Activated naive CD8-positive, alpha-beta T cell treated with anti-CD3 and anti-CD28 coated beads, Interleukin-2, amount 10 ng/mL, durations not matched to agents 7 days and 5 days (primary cell): ENCODE data around the gene BCKDHA. TPM values are rescaled to one million over a fixed set of nuclear protein-coding genes. Genes with fewer than 3 reads are reported as not detected.
"Not testable (repeated sequence)": the region's sequence is repeated elsewhere in the genome, so short reads cannot be mapped to it uniquely, and the experiment has no call there.

ENCODE experiments used
- ATAC-seq: fragments of 150-1000 bp; cut with Tn5 transposase; one replicate; pipeline ENCODE4 v1.10.0; 2021; ENCODE audit warnings: low read depth, moderate library complexity
- POLR2A ChIA-PET: fragments of 350-600 bp; sonication (Branson Sonifier 250); formaldehyde crosslinking; loops from one replicate; lab custom pipeline; 2021; ENCODE audit warnings: antibody characterized with exemption; lab: Charles Lee
- DNase-seq: peaks from one replicate; pipeline ENCODE4 v3.0.0; 2021
- H3K27ac Mint-ChIP-seq: one replicate; pipeline ENCODE4 v1.8.0; 2022; ENCODE audit warnings: mild to moderate bottlenecking, mixed read lengths
- H3K27me3 Mint-ChIP-seq: one replicate; pipeline ENCODE4 v1.8.0; 2022; ENCODE audit warnings: mild to moderate bottlenecking, moderate library complexity, mixed read lengths
- H3K36me3 Mint-ChIP-seq: one replicate; pipeline ENCODE4 v1.8.0; 2021; ENCODE audit warnings: mild to moderate bottlenecking, mixed read lengths
- H3K4me1 Mint-ChIP-seq: one replicate; pipeline ENCODE4 v1.8.0; 2021; ENCODE audit warnings: mixed read lengths
- H3K4me3 Mint-ChIP-seq: one replicate; pipeline ENCODE4 v1.8.0; 2022; ENCODE audit warnings: mild to moderate bottlenecking, moderate library complexity, mixed read lengths
- H3K9me3 Mint-ChIP-seq: one replicate; pipeline ENCODE4 v1.8.0; 2021; ENCODE audit warnings: mixed read lengths
- total RNA-seq, 2 experiments: library from RNA; stranded (reverse); gene quantifications; one replicate each; pipeline ENCODE4 v1.2.3, GENCODE V29; 2021

Gene BCKDHA
- total RNA-seq, 2 experiments from 2014 or later: 23.8 to 26.9 TPM

- Mint-ChIP-seq H3K36me3 (peaks cover 25% of the 10 kb centered on the region), H3K4me3 (peak overlapping the region; percentile 25), H3K27ac (peak overlapping the region; percentile 70), H3K4me1 (peaks cover 17% of the 10 kb centered on the region), H3K27me3 (no peaks in the 10 kb centered on the region), H3K9me3 (no peaks in the 10 kb centered on the region)
- ATAC-seq (no peak), DNase-seq (no peak)
- POLR2A ChIA-PET: interaction anchor here (0.6 kb wide), 2 partner anchors 40 to 88 kb away, joined by 3 to 6 read pairs; no protein-coding TSS in a partner anchor
Observed at GRCh38 chr19:41425174-41426115, 27.8 kb downstream of the BCKDHA start.

DNA sequence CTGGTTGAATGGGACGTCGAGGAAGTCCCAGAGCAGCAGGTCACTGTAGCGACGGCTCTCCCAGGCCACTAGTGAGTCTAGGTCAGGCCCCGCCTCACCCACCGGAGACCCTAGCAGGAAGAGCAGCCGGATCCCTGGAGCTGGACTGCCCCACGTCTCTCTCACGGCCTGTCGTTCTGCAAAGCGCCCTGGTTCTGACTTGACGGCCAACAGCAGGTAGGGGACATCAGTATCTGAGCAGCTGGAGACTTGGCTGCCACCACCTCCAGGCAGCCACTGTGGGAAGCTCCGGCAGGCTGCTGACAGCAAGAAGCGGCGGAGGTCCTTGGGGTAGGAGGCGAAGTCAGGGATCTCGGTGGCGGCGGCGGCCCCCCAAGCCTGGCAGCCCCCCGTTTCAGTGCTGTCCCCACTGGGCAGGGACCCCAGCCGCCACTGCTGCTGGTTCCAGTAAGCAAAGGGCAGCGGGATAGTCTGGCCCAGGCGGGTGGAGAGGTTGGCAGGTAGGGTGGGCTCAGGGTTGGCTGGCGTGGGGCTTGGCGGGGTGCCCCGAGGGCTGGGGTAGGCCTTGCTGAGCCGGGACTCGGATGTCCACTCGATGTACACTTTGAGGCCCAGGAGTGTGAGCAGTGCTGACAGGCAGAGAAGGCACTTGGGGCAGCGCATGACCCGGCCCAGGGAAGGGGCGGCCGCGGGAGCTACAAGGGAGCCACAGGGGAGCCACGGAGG is 28.7 kb downstream of the BCKDHA start:
- POLR2A ChIA-PET: interaction anchor here (0.6 to 3.8 kb wide), 3 partner anchors 13 to 122 kb away, joined by 3 to 24 read pairs (median 3); partner anchors contain the start of gene DMAC2
- peaks cover 16% of the 10 kb centered on the region for H3K36me3 Mint-ChIP-seq
- peaks cover 17% of the 10 kb centered on the region for H3K4me1 Mint-ChIP-seq
- H3K4me3 Mint-ChIP-seq: peak overlapping the region; percentile 98
- ATAC-seq (no peak), DNase-seq (no peak)
- peak overlapping the region; percentile 97 for H3K27ac Mint-ChIP-seq
- H3K27me3 Mint-ChIP-seq: no peaks in the 10 kb centered on the region
- H3K9me3 Mint-ChIP-seq: no peaks in the 10 kb centered on the region

GRCh38 chr19:41426952-41427646 is 29.5 kb downstream of the BCKDHA start, which contains the start of gene B3GNT8:
Gene B3GNT8 (minus strand): TSS chr19:41427374. CDS start chr19:41426778, 596 bp downstream.
- H3K27ac Mint-ChIP-seq: peak within 1 kb of the TSS; percentile 97
- no peaks in the 10 kb centered on the region for H3K9me3 Mint-ChIP-seq
- POLR2A ChIA-PET: interaction anchor here (0.8 to 3.8 kb wide), 5 partner anchors 10 to 122 kb away, joined by 3 to 24 read pairs (median 3); partner anchors contain the start of gene DMAC2
- H3K4me1 Mint-ChIP-seq: peaks cover 17% of the 10 kb centered on the region
- peaks cover 11% of the 10 kb centered on the region for H3K36me3 Mint-ChIP-seq
- no peaks in the 10 kb centered on the region for H3K27me3 Mint-ChIP-seq
- peak within 1 kb of the TSS; percentile 98 for H3K4me3 Mint-ChIP-seq
- peak; percentile 71 for DNase-seq
- peak; percentile 74 for ATAC-seq

DNA sequence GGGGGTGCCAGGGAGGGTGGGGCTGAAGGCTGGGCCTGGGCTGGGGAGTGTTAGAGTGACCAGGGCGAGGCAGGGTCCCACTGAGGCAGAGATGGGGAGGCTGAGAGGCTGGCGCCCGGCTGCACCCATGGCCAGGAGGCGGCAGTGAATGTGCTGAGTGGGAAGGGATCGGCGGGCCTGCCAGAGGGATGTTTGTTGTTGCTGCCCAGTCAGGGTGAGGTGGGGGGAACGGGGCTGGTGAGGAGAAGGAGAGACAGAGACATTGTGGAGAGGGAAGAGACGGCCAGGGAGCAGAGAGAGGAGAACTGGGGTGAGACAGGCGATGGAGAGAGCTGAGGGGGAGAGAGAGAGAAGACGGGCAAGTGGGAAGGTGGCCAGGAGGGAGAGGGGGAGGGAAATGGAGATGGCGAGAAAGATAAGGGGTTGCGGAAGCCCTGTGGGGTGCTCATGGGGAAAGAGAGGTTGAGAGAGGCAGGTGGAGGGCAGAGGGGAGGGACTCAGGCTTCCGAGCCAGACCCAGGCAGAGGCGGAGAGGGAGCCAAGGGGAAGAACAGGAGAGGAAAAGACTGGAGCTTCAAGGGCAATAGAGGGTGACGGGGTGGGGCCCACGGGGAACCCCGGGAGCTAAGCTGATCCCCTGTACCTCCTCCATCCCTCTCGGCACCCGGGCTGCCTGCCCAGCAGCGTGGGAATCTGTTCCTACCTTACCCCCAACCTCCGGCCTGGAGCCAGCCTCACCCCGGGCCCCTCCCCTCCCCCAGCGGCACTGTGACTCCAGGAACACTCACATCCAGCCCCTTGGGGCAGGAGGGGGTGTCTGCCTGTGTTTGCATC is 30.2 kb downstream of the BCKDHA start:
- POLR2A ChIA-PET: interaction anchor here (0.5 to 3.8 kb wide), 7 partner anchors 9 to 75 kb away, joined by 3 to 24 read pairs (median 3); partner anchors contain the start of genes B9D2 and DMAC2
- peak overlapping the region; percentile 97 for H3K27ac Mint-ChIP-seq
- H3K27me3 Mint-ChIP-seq: no peaks in the 10 kb centered on the region
- no peaks in the 10 kb centered on the region for H3K9me3 Mint-ChIP-seq
- DNase-seq (peak; percentile 52), ATAC-seq (peak; percentile 37)
- H3K4me1 Mint-ChIP-seq: peaks cover 21% of the 10 kb centered on the region
- H3K36me3 Mint-ChIP-seq: peaks cover 9% of the 10 kb centered on the region
- H3K4me3 Mint-ChIP-seq: peak overlapping the region; percentile 98

DNA sequence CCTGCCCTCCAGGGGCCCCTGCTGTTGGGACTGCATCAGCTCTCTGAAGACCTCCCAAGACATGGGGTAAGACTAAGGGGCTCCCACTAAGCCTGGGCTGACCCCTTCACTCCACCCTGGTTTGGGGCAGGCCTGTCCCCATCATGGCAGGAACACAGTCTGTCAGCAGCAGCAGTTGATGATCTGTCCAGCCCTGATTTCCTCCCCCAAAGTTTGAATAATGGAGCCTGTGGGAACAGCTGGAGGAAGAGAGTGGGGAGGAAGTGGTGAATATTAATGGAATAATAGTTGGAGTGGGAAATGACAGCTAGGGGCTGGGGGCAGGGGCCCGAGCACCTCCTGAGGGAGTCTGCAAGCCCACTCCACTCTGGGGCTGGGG is 30.9 kb downstream of the BCKDHA start:
- Mint-ChIP-seq H3K4me1 (peaks cover 21% of the 10 kb centered on the region), H3K9me3 (no peaks in the 10 kb centered on the region), H3K27ac (peak overlapping the region; percentile 55), H3K27me3 (no peaks in the 10 kb centered on the region), H3K36me3 (peaks cover 8% of the 10 kb centered on the region), H3K4me3 (peak overlapping the region; percentile 98)
- POLR2A ChIA-PET: interaction anchor here (0.5 to 3.8 kb wide), 5 partner anchors 9 to 73 kb away, joined by 3 to 24 read pairs (median 5); partner anchors contain the start of genes B9D2 and DMAC2
- DNase-seq: no peak
- ATAC-seq: peak; percentile 15

GRCh38 chr19:41430922-41431321 is 33.3 kb downstream of the BCKDHA start:
- no peak overlapping the region for H3K4me3 Mint-ChIP-seq
- H3K27ac Mint-ChIP-seq: no peak overlapping the region
- POLR2A ChIA-PET: interaction anchor here (0.9 to 1.6 kb wide), 4 partner anchors 74 to 103 kb away, joined by 3 to 4 read pairs (median 3); no protein-coding TSS in a partner anchor
- H3K9me3 Mint-ChIP-seq: no peaks in the 10 kb centered on the region
- no peak for ATAC-seq
- no peaks in the 10 kb centered on the region for H3K27me3 Mint-ChIP-seq
- DNase-seq: no peak
- peaks cover 10% of the 10 kb centered on the region for H3K36me3 Mint-ChIP-seq
- H3K4me1 Mint-ChIP-seq: peaks cover 23% of the 10 kb centered on the region

DNA sequence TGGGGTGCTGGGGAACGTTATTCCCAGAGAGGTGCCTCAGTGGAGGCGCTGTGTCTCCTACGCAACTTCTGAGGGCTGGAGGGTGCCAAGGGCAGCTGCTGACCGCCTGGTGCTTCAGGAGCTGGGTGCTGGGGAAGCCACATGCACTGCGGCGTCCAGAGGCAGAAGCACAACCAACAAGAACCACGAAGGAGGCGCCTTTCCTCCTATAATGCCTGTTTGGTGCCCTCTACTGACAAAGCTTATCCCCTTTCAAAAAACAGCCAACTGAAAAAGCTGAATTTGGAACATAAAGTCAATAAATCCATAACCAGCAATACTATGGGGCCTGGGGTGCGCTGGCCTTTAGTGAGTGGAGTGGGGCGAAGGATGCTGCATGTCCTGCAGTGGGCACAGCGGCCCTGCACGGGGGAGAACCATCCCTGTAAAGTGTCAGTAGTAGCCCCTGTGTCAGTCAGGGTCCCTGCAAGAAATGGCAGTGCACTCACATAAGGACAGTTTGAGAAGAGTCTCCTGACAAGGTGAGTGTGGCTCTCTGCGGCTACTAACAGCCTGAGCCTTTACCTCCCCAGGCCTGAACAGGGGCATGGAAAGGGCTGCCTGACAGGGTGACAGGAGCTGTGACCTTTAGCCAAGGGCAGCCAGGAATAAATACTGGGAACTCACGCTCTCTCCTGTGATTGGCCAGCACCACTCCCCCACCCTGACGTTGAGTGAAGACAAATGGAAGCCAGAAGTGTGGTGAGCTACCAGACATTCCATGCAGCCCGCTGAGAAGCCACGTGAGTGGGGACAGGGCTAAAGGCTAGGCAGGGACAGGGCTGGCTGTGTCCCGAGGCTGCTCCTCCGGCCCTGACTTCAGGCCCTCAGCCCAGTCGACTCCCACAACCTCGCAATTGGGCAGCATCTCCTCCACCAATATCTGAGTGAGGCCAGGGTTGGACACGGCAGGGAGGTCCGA is 34.1 kb downstream of the BCKDHA start:
- H3K27me3 Mint-ChIP-seq: no peaks in the 10 kb centered on the region
- ATAC-seq: no peak
- H3K4me3 Mint-ChIP-seq: no peak overlapping the region
- no peak for DNase-seq
- POLR2A ChIA-PET: interaction anchor here (0.9 to 1.6 kb wide), 5 partner anchors 8 to 104 kb away, joined by 3 to 4 read pairs (median 3); partner anchors contain the start of gene DMAC2
- H3K27ac Mint-ChIP-seq: peak overlapping the region; percentile 2
- peaks cover 22% of the 10 kb centered on the region for H3K4me1 Mint-ChIP-seq
- no peaks in the 10 kb centered on the region for H3K9me3 Mint-ChIP-seq
- peaks cover 10% of the 10 kb centered on the region for H3K36me3 Mint-ChIP-seq

DNA sequence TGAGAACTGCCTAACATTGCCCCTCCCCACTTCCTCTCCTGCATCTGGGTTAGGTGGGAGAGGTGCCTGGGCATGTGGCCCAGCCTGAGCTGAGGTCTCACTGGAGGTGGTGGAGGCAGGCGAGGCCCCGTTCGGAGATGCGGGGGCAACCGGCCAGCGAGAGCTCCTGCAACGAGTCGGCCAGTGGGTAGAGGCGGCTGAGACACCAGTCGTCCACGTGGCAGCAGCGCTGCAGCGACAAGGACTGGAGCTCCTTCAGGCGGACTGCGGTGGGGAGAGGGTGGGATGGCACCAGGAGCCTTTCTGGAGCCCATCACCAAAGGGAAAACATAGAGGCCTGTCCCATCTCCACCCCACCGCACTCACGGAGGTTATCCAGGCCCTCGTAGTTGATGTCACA is 35.6 kb downstream of the BCKDHA start:
- no peak overlapping the region for H3K4me3 Mint-ChIP-seq
- no peak for DNase-seq
- H3K36me3 Mint-ChIP-seq: peaks cover 7% of the 10 kb centered on the region
- H3K27me3 Mint-ChIP-seq: no peaks in the 10 kb centered on the region
- H3K27ac Mint-ChIP-seq: no peak overlapping the region
- ATAC-seq: no peak
- H3K4me1 Mint-ChIP-seq: peaks cover 16% of the 10 kb centered on the region
- no peaks in the 10 kb centered on the region for H3K9me3 Mint-ChIP-seq
- POLR2A ChIA-PET: interaction anchor here (1.0 kb wide), 1 partner anchor 9 kb away, joined by 4 read pairs; no protein-coding TSS in a partner anchor

DNA sequence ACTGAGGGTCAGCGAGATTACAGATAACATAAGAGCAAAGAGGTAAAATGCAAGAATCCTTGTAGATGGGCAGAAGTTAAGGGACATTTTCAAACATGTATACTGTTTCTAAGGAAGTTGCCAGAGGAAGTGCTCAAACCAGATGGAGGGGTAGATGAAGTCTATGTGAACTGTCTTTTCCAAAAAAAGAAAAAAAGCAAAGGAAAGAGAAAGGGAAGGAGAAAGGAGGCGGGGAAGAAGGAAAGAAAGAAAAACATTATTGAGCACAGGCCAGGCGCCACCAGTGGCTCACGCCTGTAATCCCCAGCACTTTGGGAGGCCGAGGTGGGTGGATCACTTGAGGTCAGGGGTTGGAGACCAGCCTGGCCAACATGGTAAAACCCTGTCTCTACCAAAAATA is 36.8 kb downstream of the BCKDHA start:
- H3K4me3 Mint-ChIP-seq: no peak overlapping the region
- H3K4me1 Mint-ChIP-seq: peaks cover 16% of the 10 kb centered on the region
- H3K9me3 Mint-ChIP-seq: no peaks in the 10 kb centered on the region
- POLR2A ChIA-PET: no interaction called here
- no peak for DNase-seq
- peak overlapping the region; percentile 71 for H3K27ac Mint-ChIP-seq
- no peaks in the 10 kb centered on the region for H3K27me3 Mint-ChIP-seq
- H3K36me3 Mint-ChIP-seq: peaks cover 7% of the 10 kb centered on the region
- no peak for ATAC-seq

DNA sequence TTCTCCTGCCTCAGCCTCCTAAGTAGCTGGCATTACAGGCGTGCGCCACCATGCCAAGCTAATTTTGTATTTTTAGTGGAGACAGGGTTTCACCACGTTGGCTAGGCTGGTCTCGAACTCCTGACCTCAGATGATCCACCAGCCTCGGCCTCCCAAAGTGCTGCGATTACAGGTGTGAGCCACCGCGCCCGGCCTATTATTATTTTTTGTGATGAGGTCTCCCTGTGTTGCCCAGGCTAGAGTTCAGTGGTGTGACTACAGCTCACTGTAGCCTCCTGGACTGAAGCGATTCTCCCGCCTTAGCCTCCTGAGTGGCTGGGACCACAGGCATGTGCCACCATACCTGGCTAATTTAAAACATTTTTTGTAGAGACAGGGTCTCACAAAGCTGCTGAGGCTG is 37.8 kb downstream of the BCKDHA start:
- not testable (repeated sequence) for H3K4me3 Mint-ChIP-seq, H3K27ac Mint-ChIP-seq, H3K27me3 Mint-ChIP-seq, DNase-seq, H3K36me3 Mint-ChIP-seq, H3K9me3 Mint-ChIP-seq, ATAC-seq
- peaks cover 19% of the 10 kb centered on the region for H3K4me1 Mint-ChIP-seq
- POLR2A ChIA-PET: interaction anchor here (0.6 kb wide), 2 partner anchors 96 to 522 kb away, joined by 3 read pairs; no protein-coding TSS in a partner anchor
